Omental fat pad (tissue), 4 donors: ENCODE results near the gene AK8. TPM values are rescaled to one million over a fixed set of nuclear protein-coding genes. Genes with fewer than 3 reads are reported as not detected.

Source experiments
- ATAC-seq: fragments of 150-250 bp; one replicate; pipeline ENCODE4 v1.9.1; 2016; ENCODE audit warnings: mild to moderate bottlenecking, moderate library complexity; ENCODE audit not compliant: low FRiP score
- DNase-seq: peaks from one replicate; pipeline ENCODE4 v3.0.0-alpha.2; 2019; ENCODE audit warnings: low spot score
- CTCF ChIP-seq, 3 donors: fragments of 450-650 bp; IDR thresholded peaks; one replicate each; pipeline ENCODE4 v1.5.1; 2016 to 2017; ENCODE audit warnings: antibody characterized with exemption in 3 of 3, mild to moderate bottlenecking in 3 of 3, moderate library complexity in 2 of 3
- total RNA-seq, 4 donors: library from RNA; depleted of rRNA; stranded (reverse); fragments of >200 nt; gene quantifications; one replicate each; pipeline ENCODE4 v1.1.0, GENCODE V29; 2016

Gene AK8
- total RNA-seq, 4 donors from 2014 or later = 1.0 to 1.3 (median 1.3) TPM; not detected in 1

- DNase-seq (no peak), ATAC-seq (no peak)
These were observed 169.8 kb downstream of the AK8 start for GRCh38 chr9:132708239-132708638.

GRCh38 chr9:132703336-132703735, 174.7 kb downstream of the AK8 start:
- DNase-seq = no peak
- ATAC-seq = no peak
- TF ChIP-seq CTCF (IDR thresholded peaks at IDR 0.05) = no peak

More at GRCh38 chr9:132708239-132708638, 169.8 kb downstream of the AK8 start:
- TF ChIP-seq CTCF (IDR thresholded peaks at IDR 0.05) = no peak

GRCh38 chr9:132702254-132702653, 175.8 kb downstream of the AK8 start:
- TF ChIP-seq CTCF (IDR thresholded peaks at IDR 0.05) = no peak
- no peak for DNase-seq
- no peak for ATAC-seq

GRCh38 chr9:132699956-132700355, 178.1 kb downstream of the AK8 start:
- ATAC-seq = no peak
- TF ChIP-seq CTCF (IDR thresholded peaks at IDR 0.05) = no peak
- no peak for DNase-seq

- TF ChIP-seq CTCF (IDR thresholded peaks at IDR 0.05) = no peak
- DNase-seq (no peak), ATAC-seq (no peak)
These were observed 179.1 kb downstream of the AK8 start for GRCh38 chr9:132698989-132699388.

GRCh38 chr9:132697230-132697629, 180.9 kb downstream of the AK8 start:
- DNase-seq = no peak
- no peak for ATAC-seq

More at GRCh38 chr9:132697230-132697629, 180.9 kb downstream of the AK8 start:
- TF ChIP-seq CTCF (IDR thresholded peaks at IDR 0.05) = no peak
